Brain pericyte (primary cell): ENCODE measurements around the gene JADE1.
A peak's percentile ranks its signal among the peaks of the same experiment; 100 is the strongest.

Experiments
- DNase-seq: peaks from one replicate; pipeline ENCODE4 v3.0.0-alpha.2; 2012; ENCODE audit warnings: low read depth, low spot score

The JADE1 gene

DNA sequence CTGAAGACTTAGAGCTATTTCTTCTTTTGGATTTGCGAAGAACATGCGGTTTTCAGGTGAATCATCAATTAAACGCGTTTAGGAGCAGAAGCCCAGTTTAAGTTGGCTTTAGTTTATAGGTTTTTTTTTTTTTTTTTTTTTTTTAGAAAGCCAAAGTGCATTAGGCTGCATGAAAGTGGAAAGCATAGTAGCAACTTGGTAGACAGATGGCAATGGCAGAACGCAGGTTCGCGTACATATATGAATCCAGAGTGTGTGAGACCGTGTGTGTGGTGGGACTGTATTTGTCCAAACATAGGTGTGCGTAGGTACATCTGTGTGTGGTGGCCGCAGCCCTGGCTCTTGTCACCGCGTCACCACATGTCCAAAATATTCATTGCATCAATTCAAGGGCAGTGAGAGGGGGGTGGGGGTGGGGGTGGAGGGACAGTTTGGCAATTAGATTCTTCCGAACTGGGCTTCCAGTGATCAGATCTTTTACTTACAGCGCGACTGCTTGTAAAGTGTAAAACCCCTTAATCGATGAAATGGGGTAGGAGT is 901 bp downstream of the JADE1 start:
- no peak for DNase-seq

DNA sequence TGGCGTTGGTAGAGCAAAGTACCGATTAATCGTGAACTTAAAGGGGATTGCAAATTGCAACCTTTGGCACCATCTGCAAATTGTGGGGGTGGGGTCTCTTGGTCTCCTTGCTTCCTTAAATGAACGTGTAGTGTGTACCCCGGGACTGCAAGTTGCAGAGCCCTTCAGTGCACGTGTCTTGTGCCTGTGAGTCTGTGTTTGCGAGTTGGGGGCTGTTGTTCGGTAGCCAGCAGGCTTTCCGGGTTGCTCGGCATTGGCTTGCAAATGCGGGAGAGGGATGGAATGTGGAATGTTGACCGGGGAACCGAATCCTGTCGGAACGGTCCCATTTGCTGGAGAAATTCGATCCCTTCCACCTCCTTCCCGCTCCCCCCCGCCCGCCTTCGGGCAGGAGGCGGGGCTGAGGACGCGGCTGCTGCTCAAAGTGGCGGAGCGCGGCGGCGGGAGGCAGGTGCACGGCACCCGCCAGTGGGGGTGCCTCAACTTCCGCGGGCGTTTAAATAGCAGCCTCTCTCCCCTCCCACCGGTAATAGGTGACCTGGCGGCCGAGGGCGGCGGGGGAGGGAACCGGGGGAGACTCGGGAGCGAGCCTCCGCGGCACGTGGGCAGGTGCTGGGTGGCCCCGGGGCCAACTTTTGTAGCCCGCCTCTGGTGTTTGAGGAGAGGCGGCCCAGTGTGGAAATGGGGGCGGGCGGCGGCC is 1.5 kb downstream of the JADE1 start:
- peak; percentile 20 for DNase-seq

DNA sequence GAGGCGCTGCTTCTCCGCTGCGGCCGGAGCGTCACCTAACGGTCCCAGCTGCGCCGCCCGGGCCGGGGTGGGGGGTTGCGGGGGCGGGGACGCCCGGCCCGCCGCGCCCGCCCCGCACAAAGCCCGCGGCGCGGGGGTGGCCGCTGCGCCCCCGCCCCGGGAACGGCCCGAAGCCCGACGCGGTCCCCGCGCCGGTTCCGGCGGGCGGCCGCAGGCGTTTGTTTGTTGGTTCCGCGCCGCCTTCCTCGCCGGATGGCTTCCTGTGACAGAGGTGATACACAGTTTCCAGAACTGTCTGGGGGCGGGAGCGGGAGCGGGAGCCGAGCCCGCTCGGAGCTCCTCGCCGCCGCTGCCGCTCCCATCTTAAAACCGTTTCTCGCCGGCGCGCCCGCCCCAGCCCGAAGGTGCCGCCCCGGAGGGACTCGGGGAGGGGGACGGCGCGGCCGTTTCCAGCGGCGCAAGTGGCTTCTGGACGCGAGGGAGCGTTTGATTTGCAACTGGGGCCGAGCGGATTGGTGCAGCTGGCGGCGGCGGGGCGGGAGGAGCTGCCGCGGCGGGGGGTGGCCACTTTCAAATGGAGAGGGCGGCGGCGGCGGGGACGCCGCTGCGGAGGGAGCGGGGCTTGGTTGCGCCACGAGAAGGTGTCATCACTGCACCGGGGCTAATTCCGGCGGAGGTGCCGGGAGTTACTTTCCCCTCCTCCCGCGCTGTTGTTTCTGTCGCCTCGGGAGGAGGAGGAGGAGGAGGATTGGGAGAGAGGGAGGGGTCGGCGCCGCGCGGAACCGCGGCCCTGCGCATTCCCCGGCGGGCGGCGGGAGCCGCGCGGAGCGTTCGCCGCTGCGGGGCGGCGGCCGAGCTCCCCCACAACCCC is 2.3 kb downstream of the JADE1 start:
- DNase-seq: peak; percentile 37

DNA sequence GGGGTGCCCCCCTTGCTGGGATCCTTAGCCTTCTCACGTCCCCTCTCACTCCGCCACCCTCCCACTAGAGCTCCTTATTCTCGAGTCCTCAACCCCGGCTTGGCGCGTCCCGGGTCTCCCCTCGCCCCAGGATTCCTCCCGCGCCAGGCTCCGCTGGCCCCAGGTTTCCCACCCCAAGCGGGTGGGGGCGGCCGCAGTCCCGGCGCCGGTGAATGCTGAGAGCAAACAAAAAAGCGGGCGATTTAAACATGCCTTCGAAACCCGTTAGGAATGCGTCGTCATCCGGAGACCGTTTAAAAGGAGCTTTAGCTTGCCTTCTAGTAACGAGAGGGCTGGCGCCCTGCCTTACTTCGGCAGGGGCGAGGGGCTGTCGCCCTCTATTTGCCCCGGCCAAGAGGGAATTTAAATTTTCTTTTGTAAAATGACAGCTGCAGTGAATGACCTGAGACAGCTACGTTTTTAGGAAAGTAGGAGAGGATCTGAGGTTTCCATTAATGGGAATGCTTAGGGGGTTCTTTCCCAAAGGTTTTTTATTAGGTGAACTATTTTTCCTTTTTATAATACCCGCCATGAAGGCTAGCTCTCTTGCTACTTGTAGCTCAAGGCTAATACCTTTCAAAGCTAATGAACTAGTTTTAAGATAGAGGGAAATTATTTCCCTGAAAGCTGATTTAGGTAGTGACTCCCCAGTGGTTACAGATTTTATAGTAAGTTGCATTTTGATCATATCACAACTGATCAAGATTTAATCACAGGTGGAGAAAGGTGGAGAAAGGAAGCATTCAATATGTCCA is 3.1 kb downstream of the JADE1 start:
- DNase-seq: no peak

DNA sequence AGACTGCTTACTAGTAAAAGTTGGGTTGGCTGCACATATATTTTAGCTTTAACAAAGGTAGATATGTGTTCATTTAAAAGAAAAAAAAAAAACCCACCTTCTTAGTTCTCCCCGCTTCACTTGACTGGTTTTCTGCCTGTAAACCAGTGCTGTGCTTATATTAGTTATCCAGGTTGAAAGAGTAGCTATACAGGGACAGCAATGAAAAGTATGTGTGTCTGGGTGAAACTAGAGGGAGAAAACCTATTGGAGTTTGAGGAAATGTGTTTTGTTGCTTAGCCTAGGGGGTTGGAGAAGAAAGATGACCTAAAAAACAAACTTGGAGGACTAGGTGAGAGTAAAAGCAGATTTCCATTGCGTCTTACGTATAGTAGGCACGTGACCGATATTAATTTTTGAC is 4.5 kb downstream of the JADE1 start:
- no peak for DNase-seq

DNA sequence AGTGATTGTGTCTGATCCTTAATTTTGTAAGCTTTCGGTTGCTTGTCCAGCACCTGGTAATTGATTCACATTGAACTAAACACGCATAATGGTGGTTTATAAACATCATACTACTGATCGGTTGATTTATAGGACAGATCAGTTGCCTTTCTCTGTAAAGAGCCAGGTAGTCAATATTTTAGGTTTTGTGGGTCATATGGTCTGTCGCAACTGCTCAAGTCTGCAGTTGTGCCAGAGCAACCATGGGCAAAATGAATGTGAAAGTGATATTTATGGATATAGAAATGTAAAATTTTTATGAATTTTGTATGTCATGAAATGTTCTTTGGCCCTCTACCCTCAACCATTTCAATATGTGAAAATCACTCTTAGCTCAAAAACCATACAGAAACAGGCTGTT is 8.9 kb downstream of the JADE1 start:
- no peak for DNase-seq

DNA sequence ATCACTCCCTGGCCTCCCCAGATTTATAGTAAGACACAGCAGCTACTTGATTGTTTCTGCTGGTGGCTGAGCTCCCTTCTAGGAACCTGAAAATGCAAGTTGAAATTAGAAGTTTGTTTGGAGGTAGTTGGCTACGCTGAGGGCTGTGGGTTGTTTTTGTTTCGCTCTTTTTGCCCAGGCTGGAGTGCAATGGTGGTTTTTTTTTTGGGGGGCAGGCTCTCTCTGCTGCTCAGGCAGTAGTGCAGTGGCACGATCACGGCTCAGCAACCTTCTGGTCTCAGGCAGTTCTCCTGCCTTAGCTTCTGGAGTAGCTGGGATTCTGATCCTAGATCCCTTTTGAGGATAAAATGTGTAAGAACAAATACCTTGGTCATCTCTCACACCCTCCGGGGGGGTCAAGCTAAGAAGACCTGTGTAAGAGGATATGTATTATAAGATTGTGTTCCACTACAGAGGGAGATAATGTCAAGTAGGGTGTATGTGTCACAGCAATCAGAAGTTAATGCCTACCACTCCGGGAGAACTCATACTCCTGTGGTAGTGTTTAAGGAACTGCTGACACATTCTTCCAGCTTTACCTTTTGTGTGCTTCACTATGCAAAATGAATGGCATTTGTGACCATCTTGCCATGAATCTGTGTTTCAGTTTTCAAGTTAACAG is 9.7 kb downstream of the JADE1 start:
- no peak for DNase-seq

DNA sequence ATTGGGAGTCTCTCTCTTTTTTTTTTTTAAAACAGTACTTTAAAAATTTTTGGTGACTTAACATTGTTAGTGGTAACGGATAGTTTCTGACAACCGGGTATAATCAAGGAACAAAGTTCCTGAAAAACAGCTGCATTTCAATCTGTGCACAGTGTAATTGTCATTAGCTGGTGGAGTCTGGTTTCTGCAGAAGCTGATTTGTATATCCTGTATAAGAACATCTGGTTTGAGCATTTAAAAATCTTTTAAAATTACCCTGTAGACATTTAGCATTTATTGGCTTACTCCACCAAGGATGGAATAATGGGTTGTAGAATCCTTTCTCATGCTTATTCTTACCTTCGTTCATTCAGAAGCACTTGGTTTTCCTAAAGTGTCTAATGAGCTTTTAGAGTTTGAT is 11.2 kb downstream of the JADE1 start:
- DNase-seq: no peak

DNA sequence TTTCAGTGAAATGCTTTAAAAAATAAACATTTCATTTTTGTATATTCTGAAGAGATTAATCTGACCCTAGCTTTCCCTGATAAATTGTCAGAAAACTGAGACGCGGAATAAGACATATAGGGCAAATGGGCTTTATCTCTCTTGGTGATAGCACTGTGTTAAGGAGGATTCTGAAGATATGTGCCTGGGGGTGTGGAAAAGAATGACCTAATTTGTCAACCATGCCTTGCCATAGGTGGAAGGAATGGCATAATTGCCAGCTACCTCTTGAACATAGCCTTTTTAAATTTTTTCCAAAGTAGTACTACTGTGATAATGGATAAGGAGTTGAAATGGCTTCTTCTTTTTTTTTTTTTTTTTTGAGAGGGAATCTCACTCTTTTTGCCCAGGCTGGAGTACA is 11.7 kb downstream of the JADE1 start:
- DNase-seq: no peak

DNA sequence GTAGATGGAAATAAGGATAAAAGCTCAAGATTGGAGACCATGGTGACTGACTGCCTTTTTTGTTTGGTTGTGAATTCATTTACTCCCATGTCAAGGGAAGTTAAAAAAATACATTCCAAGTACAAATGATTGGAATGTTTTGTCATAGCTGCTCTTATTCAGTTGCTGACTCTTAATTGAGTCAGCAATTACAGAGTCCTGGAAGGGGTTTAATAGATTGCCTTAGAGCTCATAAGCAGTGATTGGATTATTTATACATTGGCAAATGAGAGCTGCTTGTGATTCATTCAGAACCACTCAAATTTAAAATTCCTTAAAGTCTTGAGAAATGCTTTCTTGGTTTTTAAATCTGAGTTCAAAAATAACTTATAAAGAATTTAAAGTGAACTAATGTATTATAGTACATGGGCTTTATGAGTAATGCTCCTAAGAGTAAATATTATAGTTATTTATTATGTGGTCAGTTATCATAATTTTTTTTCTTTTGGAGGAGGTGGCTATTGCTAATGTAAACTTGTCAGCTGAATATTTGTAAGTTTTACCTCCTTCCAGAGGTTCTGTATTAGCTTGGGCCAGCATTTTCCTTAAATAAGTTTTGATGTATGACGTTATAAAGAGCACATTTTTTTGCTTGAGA is 13.6 kb downstream of the JADE1 start:
- DNase-seq: no peak

DNA sequence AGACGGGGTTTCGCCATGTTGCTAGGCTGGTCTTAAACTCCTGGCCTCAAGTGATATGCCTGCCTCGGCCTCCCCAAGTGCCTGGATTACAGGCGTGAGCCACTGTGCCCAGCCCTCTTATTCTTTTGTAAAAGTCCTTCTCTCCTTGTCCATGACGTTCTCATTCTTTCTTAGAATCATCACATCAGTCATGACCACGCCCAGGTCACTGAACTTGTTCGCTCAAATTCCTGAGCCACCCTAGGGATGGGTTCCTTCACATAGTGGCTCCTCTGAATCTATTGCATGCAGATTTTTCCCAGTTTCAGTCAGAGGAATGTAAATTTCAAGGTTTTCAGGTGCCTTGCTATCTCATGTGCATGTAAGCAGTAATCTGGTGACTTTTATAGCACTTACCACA is 15.7 kb downstream of the JADE1 start:
- no peak for DNase-seq

DNA sequence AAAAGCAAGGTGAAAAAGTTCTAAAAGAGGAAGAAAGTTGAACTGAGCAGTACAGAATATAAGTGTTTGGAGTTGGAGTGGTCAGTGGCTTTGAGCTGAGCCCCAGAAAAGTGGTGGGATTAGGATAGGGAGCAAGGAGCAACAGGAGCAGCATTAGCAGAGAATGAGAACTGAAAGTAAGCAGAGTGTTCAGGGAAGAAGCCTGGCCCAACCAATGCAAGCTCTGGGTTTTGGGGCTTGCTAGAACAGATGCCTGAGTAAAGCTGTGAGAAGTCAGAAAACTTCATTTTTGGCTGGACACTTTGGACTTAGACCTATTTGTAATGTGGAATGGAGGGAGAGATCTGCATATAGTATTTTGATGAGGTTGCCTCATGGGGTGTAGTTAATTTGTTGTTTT is 17.8 kb downstream of the JADE1 start:
- DNase-seq: no peak

DNA sequence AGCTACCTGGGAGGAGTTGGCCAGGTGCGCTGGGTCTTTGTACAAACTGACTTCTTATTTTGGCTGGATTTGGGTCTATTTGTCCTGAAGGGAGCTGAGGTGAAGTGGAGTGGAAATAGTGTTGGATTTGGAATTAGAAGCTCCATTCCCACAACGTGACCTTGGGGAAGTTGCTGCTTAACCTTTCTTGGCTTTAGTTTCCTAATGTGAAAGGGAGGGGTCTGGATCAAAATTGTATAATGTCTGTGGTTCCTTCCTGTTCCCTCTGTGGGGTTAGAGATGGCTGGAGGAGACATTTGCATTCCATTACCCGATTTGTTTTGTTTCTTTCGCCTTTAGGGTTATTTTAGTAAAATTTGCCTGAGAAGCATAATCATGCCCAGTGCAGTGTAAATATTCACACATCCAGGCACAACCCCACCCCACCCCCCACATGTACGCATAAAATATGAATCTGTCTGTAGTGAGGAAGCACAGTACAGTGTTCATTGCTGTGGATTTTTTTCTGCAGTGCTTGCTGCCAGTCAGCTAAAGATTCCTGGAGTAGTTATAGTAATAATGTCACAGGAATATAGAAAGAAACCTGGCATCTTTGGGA is 21.5 kb downstream of the JADE1 start:
- no peak for DNase-seq

DNA sequence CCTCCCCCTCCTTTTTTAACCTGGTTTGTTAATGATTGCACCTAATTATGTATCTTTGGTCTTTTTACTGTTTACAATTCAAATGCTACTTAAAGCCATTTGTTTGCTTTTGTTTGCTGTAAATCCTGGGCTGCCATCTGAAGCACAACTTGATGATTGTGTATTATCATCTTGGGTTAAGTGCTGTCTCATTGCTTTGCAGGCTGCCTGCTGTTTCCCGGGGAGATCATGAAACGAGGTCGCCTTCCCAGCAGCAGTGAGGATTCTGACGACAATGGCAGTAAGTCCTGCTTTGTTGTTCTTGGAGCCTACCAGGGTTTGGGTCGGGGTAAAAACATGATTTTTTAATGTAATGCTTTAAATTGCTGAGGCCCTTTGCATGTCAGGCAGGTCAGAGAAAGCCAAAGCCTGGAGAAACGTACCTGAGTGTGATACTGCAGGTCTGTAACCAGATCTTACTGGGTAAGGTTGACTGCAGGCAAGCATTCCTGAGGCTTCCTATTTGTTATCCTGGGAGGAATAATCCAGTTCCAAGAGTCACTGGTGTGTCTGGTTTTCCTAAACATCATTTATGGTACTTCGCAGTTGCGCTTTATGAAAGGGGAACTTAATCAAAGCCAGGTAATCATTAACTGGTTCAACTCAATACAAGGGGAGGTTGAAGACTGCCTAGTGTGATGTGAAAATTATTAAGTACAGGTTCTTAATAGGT is 22.2 kb downstream of the JADE1 start:
- DNase-seq: peak; percentile 68

DNA sequence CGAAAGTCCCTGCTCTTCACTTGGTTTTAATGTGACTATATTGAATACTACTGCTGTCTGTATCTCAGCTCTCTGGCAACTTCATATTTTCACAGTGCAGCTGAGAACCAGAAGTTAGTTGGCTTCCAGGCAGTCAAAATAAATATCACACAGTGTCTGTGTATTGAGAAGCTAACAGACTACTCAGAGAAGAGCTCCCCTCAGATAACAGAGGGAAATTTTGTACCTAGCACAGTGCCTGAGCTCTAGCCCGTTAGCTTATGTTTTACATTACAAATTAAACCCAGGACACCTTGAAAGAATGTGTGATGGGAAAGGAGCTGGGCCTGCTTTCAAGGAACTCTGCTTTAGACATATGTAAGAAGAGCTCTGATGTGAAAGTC is 22.7 kb downstream of the JADE1 start:
- DNase-seq: no peak

DNA sequence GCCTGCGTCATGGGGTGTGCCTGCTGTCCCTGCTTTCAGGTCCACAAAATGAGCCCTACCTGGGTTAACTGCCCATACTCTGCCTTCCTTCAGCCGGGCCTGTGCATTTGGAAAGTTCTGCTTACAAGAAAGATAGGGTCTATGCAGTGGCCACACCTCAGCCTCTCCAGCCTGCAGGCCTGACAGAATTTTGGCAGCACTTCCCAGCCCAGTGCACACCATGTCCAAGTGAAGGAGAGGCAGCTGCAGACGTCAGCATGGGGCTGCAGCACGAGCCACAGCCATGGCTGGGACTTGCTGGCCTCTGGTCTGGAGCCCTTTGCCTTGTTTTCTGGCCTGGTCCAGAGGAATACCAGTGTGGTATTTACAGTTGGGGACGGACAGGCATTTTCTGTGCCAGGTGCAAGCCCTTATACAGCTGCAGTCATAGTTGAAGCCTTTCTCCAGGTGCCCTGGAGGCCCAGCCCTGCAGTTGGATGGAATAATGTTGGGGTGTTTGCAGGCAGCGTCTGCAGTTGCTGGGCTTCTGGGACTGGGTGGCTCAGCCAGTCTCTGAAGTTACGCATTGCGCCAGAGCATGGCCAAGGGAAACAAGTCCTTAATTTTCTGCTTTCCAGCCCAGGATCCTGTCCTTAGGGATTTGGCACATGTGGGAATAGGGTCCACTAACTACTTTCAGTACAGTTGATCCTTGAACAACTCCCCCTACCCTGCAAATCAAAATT is 26.2 kb downstream of the JADE1 start:
- DNase-seq: no peak

DNA sequence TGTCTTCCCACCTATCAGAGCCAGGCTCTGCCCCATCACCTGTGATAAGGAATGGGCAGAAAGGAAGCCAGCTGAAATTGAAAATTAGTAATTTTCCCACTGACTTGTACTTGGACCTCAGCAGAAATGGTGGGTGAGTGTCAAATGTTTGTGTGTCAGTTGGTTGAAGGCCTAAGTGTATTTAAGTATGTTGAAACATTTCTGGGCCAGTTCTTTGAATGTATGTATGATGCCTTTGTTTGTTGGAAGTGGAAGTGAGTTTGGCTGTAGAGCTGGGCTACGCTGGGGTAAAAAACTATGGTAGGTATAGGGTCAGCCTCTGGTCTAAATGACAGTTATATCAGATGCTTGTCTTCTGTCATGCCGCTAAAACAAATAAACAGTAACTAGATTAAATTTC is 27.7 kb downstream of the JADE1 start:
- DNase-seq: no peak

DNA sequence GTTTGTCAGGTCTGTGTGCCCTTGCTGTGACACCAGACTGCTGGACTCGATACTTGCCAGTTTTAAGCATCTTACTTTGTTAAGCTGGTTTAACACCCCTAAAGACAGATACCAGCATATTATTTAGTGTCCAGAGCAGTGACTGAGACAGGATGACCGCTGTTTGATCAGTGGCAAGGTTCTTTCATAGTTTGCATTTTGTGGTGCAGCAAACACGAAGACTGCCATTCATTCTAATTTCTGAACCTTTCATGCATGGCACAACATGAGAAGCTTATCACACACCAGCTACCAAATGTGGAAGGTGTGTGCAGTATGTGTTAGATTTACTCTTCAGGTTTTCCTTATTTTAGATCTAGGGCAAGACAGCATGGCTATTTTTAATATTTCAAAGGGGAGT is 28.2 kb downstream of the JADE1 start:
- DNase-seq: no peak

DNA sequence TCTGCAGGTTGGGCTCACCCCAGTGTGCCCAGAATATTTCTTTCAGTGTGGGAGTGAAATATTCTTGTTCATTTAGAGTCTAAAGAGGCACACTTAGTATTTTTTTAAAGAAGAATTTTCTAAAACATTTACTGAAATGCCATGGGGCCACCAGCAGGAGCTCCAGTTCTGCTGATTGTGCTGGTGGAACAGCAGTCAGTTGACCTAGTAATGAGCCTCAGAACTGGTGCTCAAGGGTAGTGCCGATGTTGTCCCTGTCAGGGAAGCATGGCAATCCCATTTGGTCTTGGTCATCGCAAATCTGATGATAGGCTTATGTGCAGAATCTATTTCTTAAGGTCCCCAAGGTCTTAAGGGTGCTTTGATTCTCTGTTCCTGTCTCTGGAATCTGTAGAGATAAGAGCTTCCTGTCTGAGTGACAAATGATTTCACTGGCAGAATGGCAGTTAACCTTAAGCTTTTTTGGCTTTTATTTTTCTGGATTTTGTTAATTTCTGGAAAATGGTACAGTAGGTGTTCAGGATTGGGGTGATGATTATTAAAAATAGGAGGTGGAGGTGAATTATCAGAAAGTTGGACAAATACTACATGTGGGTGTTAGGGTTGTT is 31.3 kb downstream of the JADE1 start:
- no peak for DNase-seq
